T-cell (primary cell): ENCODE data around the gene DPEP1. TPM values are rescaled to one million over a fixed set of nuclear protein-coding genes. Genes with fewer than 3 reads are reported as not detected.

ENCODE experiments used
- ATAC-seq, 4 experiments: fragments of 200-7000 bp in 3 of 4; fragments of 150-1000 bp in 1 of 4; cut with Tn5 transposase; replicated peaks in 1 of 4; 1 replicate in 3 of 4; 2 replicates in 1 of 4; pipeline ENCODE4 v1.10.0; 2021; ENCODE audit warnings: moderate library complexity in 3 of 4, mild to moderate bottlenecking in 2 of 4, moderate number of reproducible peaks in 1 of 4
- CTCF ChIA-PET, 2 donors: fragments of 300-600 bp; sonication (Branson Sonifier 250); formaldehyde crosslinking; loops; one replicate each; lab custom pipeline; 2022; ENCODE audit warnings: antibody characterized with exemption in 2 of 2; lab: Charles Lee
- POLR2A ChIA-PET, 2 donors: fragments of 300-600 bp; sonication (Branson Sonifier 250); formaldehyde crosslinking; loops; one replicate each; lab custom pipeline; 2022; ENCODE audit warnings: antibody characterized with exemption in 2 of 2; lab: Charles Lee
- DNase-seq, 35 experiments: peaks; one replicate each; pipeline versions ENCODE4 v3.0.0 to v3.0.0-alpha.2; 2013 to 2023
- H3K27ac ChIP-seq: one replicate; pipeline ENCODE4 v1.5.1; 2013; ENCODE audit warnings: low read length
- H3K27me3 ChIP-seq, 2 experiments: replicated peaks in 1 of 2; 1 replicate in 1 of 2; 2 replicates in 1 of 2; pipeline versions ENCODE4 v1.6.1 to v1.7.0; 2013; ENCODE audit warnings: low read length in 1 of 2, mixed read lengths in 1 of 2; ENCODE audit not compliant: control insufficient read depth in 2 of 2, insufficient read depth in 2 of 2; ENCODE audit errors: extremely low read depth in 1 of 2
- H3K36me3 ChIP-seq, 2 donors: 1 replicate in 1 of 2; 2 replicates in 1 of 2; pipeline versions ENCODE4 v1.6.1 to v1.7.0; 2013; ENCODE audit warnings: low read length in 1 of 2; ENCODE audit not compliant: control insufficient read depth in 2 of 2, insufficient read depth in 1 of 2; ENCODE audit errors: extremely low read depth in 1 of 2
- H3K4me1 ChIP-seq, 2 experiments: 1 replicate in 1 of 2; 2 replicates in 1 of 2; pipeline versions ENCODE4 v1.6.1 to v1.7.0; 2013; ENCODE audit warnings: low read length in 2 of 2, mixed read lengths in 1 of 2; ENCODE audit not compliant: insufficient read depth in 2 of 2, control insufficient read depth in 1 of 2; ENCODE audit errors: extremely low read depth in 1 of 2
- H3K4me3 ChIP-seq, 2 donors: 1 replicate in 1 of 2; 2 replicates in 1 of 2; pipeline versions ENCODE4 v1.5.1 to v1.7.0; 2013; ENCODE audit warnings: mild to moderate bottlenecking in 2 of 2, low read length in 1 of 2, moderate library complexity in 1 of 2; ENCODE audit not compliant: control insufficient read depth in 1 of 2; ENCODE audit errors: extremely low read depth in 1 of 2
- H3K9me3 ChIP-seq: 2 replicates; pipeline ENCODE4 v1.7.0; 2013
- H3K27ac Mint-ChIP-seq, 2 donors: one replicate each; pipeline ENCODE4 v1.8.0; 2020 to 2021; ENCODE audit warnings: mild to moderate bottlenecking in 2 of 2, mixed read lengths in 2 of 2
- H3K27me3 Mint-ChIP-seq, 2 donors: one replicate each; pipeline ENCODE4 v1.8.0; 2021 to 2022; ENCODE audit warnings: mixed read lengths in 2 of 2
- H3K36me3 Mint-ChIP-seq: one replicate; pipeline ENCODE4 v1.8.0; 2021; ENCODE audit warnings: mixed read lengths
- H3K4me1 Mint-ChIP-seq, 3 donors: one replicate each; pipeline ENCODE4 v1.8.0; 2020 to 2022; ENCODE audit warnings: mixed read lengths in 3 of 3, mild to moderate bottlenecking in 1 of 3
- H3K4me3 Mint-ChIP-seq, 3 donors: one replicate each; pipeline ENCODE4 v1.8.0; 2020 to 2022; ENCODE audit warnings: mild to moderate bottlenecking in 3 of 3, mixed read lengths in 3 of 3, moderate library complexity in 3 of 3
- H3K9me3 Mint-ChIP-seq, 3 donors: one replicate each; pipeline ENCODE4 v1.8.0; 2020 to 2022; ENCODE audit warnings: mixed read lengths in 3 of 3
- WGBS: methylation state at CpG from one replicate; pipeline ENCODE4 v1.1.5; 2013; ENCODE audit warnings: missing lambda C conversion rate; ENCODE audit not compliant: insufficient coverage; 5-methylcytosine and 5-hydroxymethylcytosine counted together
- total RNA-seq, 35 experiments: library from RNA in 6 of 35; stranded (reverse) in 6 of 35; fragments of 120-200 nt in 1 of 35; gene quantifications; one replicate each; pipeline versions ENCODE4 v1.2.1 to v1.2.4 and lab custom pipeline; 2013 to 2026

The DPEP1 gene
- total RNA-seq, 5 donors from 2014 or later (not counting 1 experiment from before 2014, with no cell fraction given) = 0.18 TPM; not detected in 4

DNA sequence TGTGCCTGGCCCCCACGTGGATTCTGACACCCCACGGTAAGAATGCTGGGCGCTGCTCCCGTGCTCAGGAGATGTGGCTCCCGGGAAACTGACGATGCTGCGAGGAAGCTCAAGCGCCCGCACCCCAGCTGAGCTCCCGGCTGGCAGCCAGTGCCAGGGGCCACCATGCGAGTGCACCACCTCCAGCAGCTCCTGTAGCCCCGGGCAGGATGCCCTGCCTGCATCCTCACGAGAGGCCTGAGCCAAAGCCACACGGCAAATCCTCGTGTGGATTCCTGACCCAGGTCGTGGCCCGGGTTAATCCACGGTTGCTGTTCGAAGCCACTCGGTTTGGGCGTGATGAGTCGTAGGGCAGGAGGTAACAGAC is 11.6 kb upstream of the DPEP1 start:
- no peak overlapping the region for H3K4me3 ChIP-seq
- no peaks in the 10 kb centered on the region for H3K9me3 Mint-ChIP-seq
- peak overlapping the region in 1 of 3 donors; percentile 41 for H3K4me3 Mint-ChIP-seq
- no peaks in the 10 kb centered on the region for H3K27me3 Mint-ChIP-seq
- H3K36me3 Mint-ChIP-seq = no peaks in the 10 kb centered on the region
- no peak for DNase-seq
- H3K9me3 ChIP-seq = no peaks in the 10 kb centered on the region
- H3K27ac Mint-ChIP-seq = no peak overlapping the region
- H3K4me1 Mint-ChIP-seq = peaks cover 14 to 22% (median 17%) of the 10 kb centered on the region in 3 donors
- no peaks in the 10 kb centered on the region for H3K36me3 ChIP-seq
- peaks cover 0 to 23% of the 10 kb centered on the region in 2 experiments for H3K4me1 ChIP-seq
- ATAC-seq = no peak
- no peak overlapping the region for H3K27ac ChIP-seq
- 81% methylated on average over 21 of the region's 22 CpGs for WGBS
- CTCF ChIA-PET = no interaction called here
- POLR2A ChIA-PET = no interaction called here
- peaks cover 0 to 2% of the 10 kb centered on the region in 2 experiments for H3K27me3 ChIP-seq

DNA sequence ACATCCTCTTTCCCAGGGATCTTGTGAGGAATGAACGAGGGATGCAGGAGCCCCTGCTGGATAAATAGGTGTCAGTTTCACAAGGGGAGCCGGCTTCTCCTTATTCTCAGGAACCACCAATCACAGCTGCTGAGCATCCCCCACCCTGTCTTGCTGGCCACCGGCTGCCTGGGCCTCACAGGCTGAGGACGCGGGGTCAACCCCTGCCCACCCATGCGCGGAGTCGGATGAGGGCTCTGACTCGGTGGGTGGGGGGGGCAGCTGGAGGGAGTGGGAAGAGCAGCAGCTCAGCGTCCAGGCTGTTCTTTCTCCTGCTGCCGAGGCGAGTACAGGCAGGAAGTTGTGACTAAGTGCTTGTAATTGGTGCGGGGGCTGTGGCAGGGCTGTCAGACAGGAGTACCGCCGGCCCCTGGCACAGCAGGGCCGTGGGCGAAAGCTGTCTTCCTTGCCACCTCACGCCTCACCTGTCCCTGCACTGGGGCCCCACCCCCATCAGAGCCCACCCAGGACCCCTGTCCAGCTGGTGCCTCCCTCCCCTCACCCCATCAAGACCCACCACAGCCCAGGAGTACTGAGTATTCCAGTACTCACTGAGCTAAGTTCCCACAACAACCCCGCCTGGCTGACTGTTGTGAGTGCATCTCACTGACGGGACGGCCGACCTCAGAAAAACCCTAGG is 11.0 kb upstream of the DPEP1 start:
- POLR2A ChIA-PET = interaction anchor here in 1 of 2 donors (0.6 kb wide), 1 partner anchor 85 kb away, joined by 3 read pairs; no protein-coding TSS in a partner anchor
- H3K4me1 ChIP-seq = peaks cover 0 to 23% of the 10 kb centered on the region in 2 experiments

DNA sequence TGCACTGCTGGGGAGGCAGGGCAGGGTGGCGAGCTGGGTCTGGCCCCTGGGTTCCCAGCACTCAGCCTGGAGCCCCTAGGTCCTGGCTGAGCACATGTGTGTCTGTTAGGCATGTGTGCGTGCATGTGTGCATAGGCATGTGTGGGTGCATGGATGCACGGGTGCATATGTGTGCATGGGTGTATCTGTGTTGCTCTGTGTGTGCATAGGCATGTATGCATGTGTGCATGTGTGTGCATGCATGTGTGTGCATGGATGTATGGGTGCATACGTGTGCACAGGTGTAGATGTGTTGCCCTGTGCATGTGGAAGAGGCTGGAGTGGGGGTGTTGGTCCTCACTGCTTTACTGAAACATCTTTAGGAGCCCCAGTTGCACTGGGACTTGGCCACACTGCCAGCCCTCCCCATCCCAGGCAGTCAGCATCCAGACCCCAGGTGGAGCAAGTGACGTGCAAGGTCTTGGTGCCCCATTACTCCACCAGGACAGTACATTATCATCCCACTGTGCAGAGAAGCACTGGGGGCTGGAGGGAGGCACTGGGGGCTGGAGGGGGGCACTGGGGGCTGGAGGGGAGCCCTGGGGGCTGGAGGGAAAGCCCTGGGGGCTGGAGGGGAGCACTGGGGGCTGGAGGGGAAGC is 10.4 kb upstream of the DPEP1 start:
- Mint-ChIP-seq H3K4me1 (peaks cover 14 to 22% (median 17%) of the 10 kb centered on the region in 3 donors), H3K36me3 (no peaks in the 10 kb centered on the region), H3K27ac (peak overlapping the region in 1 of 2 donors; percentile 63), H3K4me3 (peak overlapping the region in 2 of 3 donors; percentile 41 to 55), H3K9me3 (no peaks in the 10 kb centered on the region), H3K27me3 (no peaks in the 10 kb centered on the region)
- POLR2A ChIA-PET = interaction anchor here in 1 of 2 donors (0.6 kb wide), 1 partner anchor 84 kb away, joined by 3 read pairs; no protein-coding TSS in a partner anchor
- Histone ChIP-seq H3K4me3 (no peak overlapping the region), H3K27ac (no peak overlapping the region), H3K27me3 (peaks cover 0 to 2% of the 10 kb centered on the region in 2 experiments), H3K9me3 (no peaks in the 10 kb centered on the region), H3K36me3 (no peaks in the 10 kb centered on the region), H3K4me1 (peaks cover 0 to 23% of the 10 kb centered on the region in 2 experiments)
- CTCF ChIA-PET = no interaction called here
- ATAC-seq (no peak), DNase-seq (no peak)
- WGBS = 44% methylated on average over 3 of the region's 5 CpGs

More for the DNA sequence above, 11.0 kb upstream of the DPEP1 start:
- DNase-seq = peak in 25 of 35 experiments; percentile 20 to 66 (median 37)
- ATAC-seq = peak; percentile 85 to 92 (median 87)
- H3K4me3 Mint-ChIP-seq = peak overlapping the region in 2 of 3 donors; percentile 41 to 55
- 3% methylated on average over 17 of the region's 22 CpGs for WGBS
- H3K4me1 Mint-ChIP-seq = peaks cover 14 to 22% (median 17%) of the 10 kb centered on the region in 3 donors
- peak overlapping the region in 1 of 2 donors; percentile 63 for H3K27ac Mint-ChIP-seq
- CTCF ChIA-PET = no interaction called here
- no peak overlapping the region for H3K4me3 ChIP-seq
- H3K36me3 ChIP-seq = no peaks in the 10 kb centered on the region
- no peaks in the 10 kb centered on the region for H3K27me3 Mint-ChIP-seq
- H3K9me3 Mint-ChIP-seq = no peaks in the 10 kb centered on the region
- H3K27ac ChIP-seq = no peak overlapping the region
- no peaks in the 10 kb centered on the region for H3K9me3 ChIP-seq
- H3K27me3 ChIP-seq = peaks cover 0 to 2% of the 10 kb centered on the region in 2 experiments
- no peaks in the 10 kb centered on the region for H3K36me3 Mint-ChIP-seq

DNA sequence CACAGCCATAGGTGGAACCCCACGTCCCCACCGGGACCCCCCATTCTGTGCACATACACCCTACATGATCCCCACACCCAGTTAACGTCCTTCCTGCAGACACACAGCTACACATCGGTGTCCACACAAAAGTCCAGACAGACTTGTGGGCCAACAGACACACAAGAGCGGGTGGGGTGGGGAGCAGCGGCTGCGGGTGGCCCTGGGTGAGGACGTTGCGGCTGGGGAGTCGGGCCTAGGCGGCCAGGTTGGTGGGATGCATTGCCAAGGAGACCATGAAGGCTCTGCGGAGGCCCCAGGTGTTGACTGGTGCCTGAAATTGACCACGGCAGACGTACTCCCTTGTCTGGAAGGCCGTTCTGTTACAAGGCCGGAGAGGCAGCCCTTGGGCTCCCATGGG is 8.7 kb upstream of the DPEP1 start:
- POLR2A ChIA-PET = no interaction called here

DNA sequence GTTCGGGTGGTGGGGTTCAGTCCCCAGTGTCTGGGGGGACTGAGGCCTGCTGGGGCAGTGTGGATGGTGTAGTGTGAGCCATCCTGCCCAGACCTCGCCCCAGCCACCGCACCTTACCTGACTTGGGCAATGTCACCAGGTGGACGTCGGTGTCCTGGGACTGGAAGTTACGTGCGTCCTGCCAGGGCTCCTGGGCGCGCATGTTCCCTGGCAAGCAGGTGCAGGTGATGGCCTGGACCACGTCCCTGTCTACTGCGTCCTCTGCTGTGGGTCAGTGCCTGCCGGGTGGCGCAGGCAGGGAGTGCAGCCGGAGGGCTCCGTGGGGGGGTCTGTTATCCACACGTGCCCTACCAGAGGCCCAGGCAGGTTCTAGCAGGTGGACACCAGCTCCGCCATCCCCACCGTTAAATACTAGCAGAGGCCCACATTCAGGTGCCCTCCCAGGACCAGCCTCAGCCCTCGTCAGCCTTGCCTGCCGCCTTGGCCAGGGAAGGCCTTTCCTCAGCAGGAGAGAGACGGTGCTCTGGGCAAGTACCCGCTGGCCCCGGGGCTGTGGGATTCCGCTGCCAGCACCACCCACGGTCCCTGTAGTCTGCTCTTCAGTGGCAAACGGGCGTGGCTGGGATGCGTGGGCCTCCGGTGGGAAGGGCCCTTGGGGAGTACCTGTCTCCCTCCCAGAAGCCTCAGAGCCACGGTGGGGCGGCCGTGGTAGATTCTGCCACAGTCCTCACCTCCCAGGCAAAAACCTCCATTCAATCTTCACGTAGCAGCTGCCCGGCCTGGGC is 8.1 kb upstream of the DPEP1 start:
- peaks cover 14% of the 10 kb centered on the region in 3 donors for H3K4me1 Mint-ChIP-seq
- Histone ChIP-seq H3K27ac (no peak overlapping the region), H3K4me3 (no peak overlapping the region), H3K9me3 (no peaks in the 10 kb centered on the region), H3K36me3 (no peaks in the 10 kb centered on the region), H3K27me3 (peaks cover 0 to 2% of the 10 kb centered on the region in 2 experiments), H3K4me1 (peaks cover 0 to 16% of the 10 kb centered on the region in 2 experiments)
- H3K9me3 Mint-ChIP-seq = no peaks in the 10 kb centered on the region
- no peaks in the 10 kb centered on the region for H3K36me3 Mint-ChIP-seq
- WGBS = 87% methylated on average over 28 of the region's 34 CpGs
- DNase-seq = no peak
- ChIA-PET POLR2A (no interaction called here), CTCF (no interaction called here)
- no peak overlapping the region for H3K27ac Mint-ChIP-seq
- no peaks in the 10 kb centered on the region for H3K27me3 Mint-ChIP-seq
- no peak overlapping the region for H3K4me3 Mint-ChIP-seq
- ATAC-seq = no peak

More for the DNA sequence above, 8.7 kb upstream of the DPEP1 start:
- H3K27me3 Mint-ChIP-seq = no peaks in the 10 kb centered on the region
- Histone ChIP-seq H3K4me1 (peaks cover 0 to 16% of the 10 kb centered on the region in 2 experiments), H3K4me3 (no peak overlapping the region), H3K27me3 (peaks cover 0 to 2% of the 10 kb centered on the region in 2 experiments), H3K36me3 (no peaks in the 10 kb centered on the region), H3K9me3 (no peaks in the 10 kb centered on the region), H3K27ac (no peak overlapping the region)
- H3K9me3 Mint-ChIP-seq = no peaks in the 10 kb centered on the region
- H3K4me3 Mint-ChIP-seq = no peak overlapping the region
- H3K27ac Mint-ChIP-seq = no peak overlapping the region
- H3K36me3 Mint-ChIP-seq = no peaks in the 10 kb centered on the region
- CTCF ChIA-PET = no interaction called here
- peaks cover 14 to 19% (median 14%) of the 10 kb centered on the region in 3 donors for H3K4me1 Mint-ChIP-seq
- DNase-seq (no peak), ATAC-seq (no peak)
- WGBS = 90% methylated on average over 14 of the region's 16 CpGs

DNA sequence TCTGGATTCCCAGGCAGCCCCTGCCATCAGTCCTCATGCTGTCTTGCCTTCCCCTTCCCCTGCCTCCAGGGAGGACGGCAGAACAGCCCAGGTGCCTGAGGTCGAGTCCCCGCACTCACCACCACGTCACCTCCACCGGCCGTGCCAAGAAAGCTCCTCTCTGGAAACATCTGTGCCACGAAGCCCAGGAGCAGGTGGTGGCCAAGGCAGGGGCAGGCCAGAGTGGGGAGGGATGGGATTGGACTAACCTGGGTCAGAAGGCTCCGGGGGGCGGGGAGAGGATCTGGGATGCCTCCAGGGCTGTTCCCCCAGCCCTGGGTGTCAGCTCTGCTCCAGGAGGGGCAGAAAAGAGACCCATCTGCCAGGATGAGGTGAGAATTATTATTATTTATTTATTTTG is 7.4 kb upstream of the DPEP1 start:
- ATAC-seq (no peak), DNase-seq (no peak)
- Histone ChIP-seq H3K4me3 (no peak overlapping the region), H3K27ac (no peak overlapping the region), H3K27me3 (peaks cover 0 to 2% of the 10 kb centered on the region in 2 experiments), H3K4me1 (peaks cover 0 to 16% of the 10 kb centered on the region in 2 experiments), H3K36me3 (no peaks in the 10 kb centered on the region), H3K9me3 (no peaks in the 10 kb centered on the region)
- ChIA-PET POLR2A (no interaction called here), CTCF (no interaction called here)
- Mint-ChIP-seq H3K36me3 (no peaks in the 10 kb centered on the region), H3K4me3 (no peak overlapping the region), H3K4me1 (peaks cover 13 to 14% (median 14%) of the 10 kb centered on the region in 3 donors), H3K9me3 (no peaks in the 10 kb centered on the region), H3K27me3 (no peaks in the 10 kb centered on the region), H3K27ac (no peak overlapping the region)
- WGBS = 73% methylated on average over 3 of the region's 9 CpGs
